Panc1 (cell line): ENCODE data around the gene MS4A10.

Experiments
- SIN3A ChIP-seq: IDR thresholded peaks from 2 replicates; pipeline ENCODE4 v1.6.1; 2012; ENCODE audit warnings: low read depth, mild to moderate bottlenecking, low read length, moderate library complexity, borderline replicate concordance; ENCODE audit not compliant: insufficient read depth
- TCF7L2 ChIP-seq: IDR thresholded peaks from 2 replicates; pipeline ENCODE4 v1.6.1; 2011; ENCODE audit warnings: mild to moderate bottlenecking, low read depth, low read length, inconsistent platforms
- TF ChIP-seq, protein P1 (sequence below): fragments of 450-650 bp; IDR thresholded peaks from 2 replicates; pipeline ENCODE4 v1.5.1; 2017; ENCODE audit warnings: mild to moderate bottlenecking

DNA sequence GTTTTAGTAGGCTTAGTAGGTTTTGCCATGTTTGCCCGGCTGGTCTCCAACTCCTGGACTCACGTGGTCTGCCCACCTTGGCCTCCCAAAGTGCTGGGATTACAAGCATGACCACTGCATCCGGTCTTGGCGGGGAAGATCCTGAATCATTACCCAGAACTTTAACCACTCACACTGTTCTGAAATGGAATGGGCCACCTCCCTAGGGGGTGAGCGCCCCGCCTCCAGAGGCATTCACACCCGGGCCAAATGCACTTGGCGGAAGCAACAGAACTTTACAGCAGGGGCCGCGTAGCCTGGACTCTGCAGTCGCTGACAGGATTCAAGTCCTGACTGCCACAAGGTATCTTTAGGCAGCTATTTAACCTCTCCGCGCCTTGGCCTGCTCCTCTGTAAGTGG, 62.1 kb downstream of the MS4A10 start:
- TF ChIP-seq, protein P1, sequence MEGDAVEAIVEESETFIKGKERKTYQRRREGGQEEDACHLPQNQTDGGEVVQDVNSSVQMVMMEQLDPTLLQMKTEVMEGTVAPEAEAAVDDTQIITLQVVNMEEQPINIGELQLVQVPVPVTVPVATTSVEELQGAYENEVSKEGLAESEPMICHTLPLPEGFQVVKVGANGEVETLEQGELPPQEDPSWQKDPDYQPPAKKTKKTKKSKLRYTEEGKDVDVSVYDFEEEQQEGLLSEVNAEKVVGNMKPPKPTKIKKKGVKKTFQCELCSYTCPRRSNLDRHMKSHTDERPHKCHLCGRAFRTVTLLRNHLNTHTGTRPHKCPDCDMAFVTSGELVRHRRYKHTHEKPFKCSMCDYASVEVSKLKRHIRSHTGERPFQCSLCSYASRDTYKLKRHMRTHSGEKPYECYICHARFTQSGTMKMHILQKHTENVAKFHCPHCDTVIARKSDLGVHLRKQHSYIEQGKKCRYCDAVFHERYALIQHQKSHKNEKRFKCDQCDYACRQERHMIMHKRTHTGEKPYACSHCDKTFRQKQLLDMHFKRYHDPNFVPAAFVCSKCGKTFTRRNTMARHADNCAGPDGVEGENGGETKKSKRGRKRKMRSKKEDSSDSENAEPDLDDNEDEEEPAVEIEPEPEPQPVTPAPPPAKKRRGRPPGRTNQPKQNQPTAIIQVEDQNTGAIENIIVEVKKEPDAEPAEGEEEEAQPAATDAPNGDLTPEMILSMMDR: no peak
- no peak for TF ChIP-seq TCF7L2
- no peak for TF ChIP-seq SIN3A
